ENCODE data around the gene PFN3. TPM values are rescaled to one million over a fixed set of nuclear protein-coding genes. Genes with fewer than 3 reads are reported as not detected.
"Not testable (repeated sequence)": the region's sequence is repeated elsewhere in the genome, so short reads cannot be mapped to it uniquely, and the experiment has no call there.

The PFN3 gene
- total RNA-seq, 4 donors from 2014 or later, result not detected

- ATAC-seq (ENCODE audit: low FRiP score) (no peak), DNase-seq (ENCODE audit: low spot score) (no peak)
These were observed 17.3 kb downstream of the PFN3 start for GRCh38 chr5:177383181-177383580.

GRCh38 chr5:177382423-177383029 lies 17.9 kb downstream of the PFN3 start:
- DNase-seq (ENCODE audit: low spot score), result no peak
- TF ChIP-seq, protein P1, sequence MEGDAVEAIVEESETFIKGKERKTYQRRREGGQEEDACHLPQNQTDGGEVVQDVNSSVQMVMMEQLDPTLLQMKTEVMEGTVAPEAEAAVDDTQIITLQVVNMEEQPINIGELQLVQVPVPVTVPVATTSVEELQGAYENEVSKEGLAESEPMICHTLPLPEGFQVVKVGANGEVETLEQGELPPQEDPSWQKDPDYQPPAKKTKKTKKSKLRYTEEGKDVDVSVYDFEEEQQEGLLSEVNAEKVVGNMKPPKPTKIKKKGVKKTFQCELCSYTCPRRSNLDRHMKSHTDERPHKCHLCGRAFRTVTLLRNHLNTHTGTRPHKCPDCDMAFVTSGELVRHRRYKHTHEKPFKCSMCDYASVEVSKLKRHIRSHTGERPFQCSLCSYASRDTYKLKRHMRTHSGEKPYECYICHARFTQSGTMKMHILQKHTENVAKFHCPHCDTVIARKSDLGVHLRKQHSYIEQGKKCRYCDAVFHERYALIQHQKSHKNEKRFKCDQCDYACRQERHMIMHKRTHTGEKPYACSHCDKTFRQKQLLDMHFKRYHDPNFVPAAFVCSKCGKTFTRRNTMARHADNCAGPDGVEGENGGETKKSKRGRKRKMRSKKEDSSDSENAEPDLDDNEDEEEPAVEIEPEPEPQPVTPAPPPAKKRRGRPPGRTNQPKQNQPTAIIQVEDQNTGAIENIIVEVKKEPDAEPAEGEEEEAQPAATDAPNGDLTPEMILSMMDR (IDR thresholded peaks at IDR 0.05), result no peak
- peak; percentile 72 for ATAC-seq (ENCODE audit: low FRiP score)

More at GRCh38 chr5:177383181-177383580, 17.3 kb downstream of the PFN3 start:
- TF ChIP-seq, protein P1 (IDR thresholded peaks at IDR 0.05), result no peak

DNA sequence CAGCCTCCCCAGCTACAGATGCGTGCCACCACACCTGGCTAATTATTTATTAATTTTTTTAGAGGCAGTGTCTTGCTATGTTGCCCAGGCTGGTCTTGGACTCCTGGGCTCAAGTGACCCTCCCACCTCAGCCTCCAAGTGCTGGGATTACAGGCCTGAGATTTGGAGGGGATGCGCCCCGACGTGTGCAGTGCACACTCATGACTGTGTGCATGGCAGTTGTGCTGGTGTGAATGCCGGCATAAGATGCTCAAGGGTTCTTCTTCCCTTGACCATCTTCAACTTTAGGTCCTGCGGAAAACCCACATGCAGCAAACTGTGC lies 19.7 kb downstream of the PFN3 start:
- ATAC-seq (ENCODE audit: low FRiP score) (no peak), DNase-seq (ENCODE audit: low spot score) (no peak)
- TF ChIP-seq, protein P1 (IDR thresholded peaks at IDR 0.05), result no peak

DNA sequence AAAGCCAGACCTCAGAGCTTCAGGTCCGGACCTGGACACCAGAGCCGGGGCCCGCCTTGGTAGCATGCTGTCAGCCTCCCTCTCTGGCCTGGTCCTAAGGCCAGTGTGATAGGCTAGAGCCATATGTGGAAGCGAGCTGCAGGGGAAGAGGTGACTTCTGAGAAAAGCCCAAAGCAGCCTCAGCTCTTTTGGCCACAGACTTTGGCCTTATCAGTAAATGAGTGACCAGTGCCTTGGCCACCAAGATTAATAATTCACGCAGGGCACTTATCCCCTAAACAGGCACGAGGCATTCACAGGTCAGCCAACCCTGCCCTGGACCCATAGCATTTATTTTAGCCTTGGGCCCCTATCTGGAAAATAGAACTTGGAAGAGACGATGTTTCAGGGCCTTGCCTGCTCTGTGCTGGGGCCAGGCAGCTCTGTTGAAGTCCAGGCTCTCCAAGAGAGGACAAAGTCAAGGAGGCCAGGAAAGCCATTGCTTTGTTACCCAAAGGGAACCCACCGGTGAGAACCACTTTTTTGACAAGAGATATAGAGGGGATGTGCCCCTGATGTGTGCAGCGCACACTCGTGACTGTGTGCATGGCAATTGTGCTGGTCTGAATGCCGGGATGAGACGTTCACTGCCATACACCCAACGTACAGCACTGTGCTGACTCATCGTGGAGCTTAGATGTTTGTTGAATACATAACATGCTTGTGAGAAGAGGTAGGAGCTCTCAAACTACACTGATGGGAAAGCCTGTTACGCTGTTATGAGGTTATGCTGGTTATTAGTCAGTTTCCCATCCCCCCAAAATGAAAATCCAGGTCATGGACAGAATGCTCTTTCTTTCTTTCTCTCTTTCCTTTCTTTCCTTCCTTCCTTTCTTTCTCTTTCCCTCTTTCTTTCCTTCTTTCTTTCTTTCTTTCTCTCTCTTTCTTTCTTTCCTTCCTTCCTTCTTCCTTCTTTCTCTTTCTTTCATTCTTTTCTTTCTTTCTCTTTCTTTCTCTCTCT lies 21.3 kb downstream of the PFN3 start:
- DNase-seq (ENCODE audit: low spot score), result no peak
- no peak for ATAC-seq (ENCODE audit: low FRiP score)
- TF ChIP-seq, protein P1 (IDR thresholded peaks at IDR 0.05), result no peak

GRCh38 chr5:177377851-177378776 lies 22.3 kb downstream of the PFN3 start:
- no peak for ATAC-seq (ENCODE audit: low FRiP score)
- TF ChIP-seq, protein P1 (IDR thresholded peaks at IDR 0.05), result no peak
- no peak for DNase-seq (ENCODE audit: low spot score)

GRCh38 chr5:177376107-177376506 lies 24.4 kb downstream of the PFN3 start:
- ATAC-seq (ENCODE audit: low FRiP score) (no peak), DNase-seq (ENCODE audit: low spot score) (no peak)
- TF ChIP-seq, protein P1 (IDR thresholded peaks at IDR 0.05), result no peak

DNA sequence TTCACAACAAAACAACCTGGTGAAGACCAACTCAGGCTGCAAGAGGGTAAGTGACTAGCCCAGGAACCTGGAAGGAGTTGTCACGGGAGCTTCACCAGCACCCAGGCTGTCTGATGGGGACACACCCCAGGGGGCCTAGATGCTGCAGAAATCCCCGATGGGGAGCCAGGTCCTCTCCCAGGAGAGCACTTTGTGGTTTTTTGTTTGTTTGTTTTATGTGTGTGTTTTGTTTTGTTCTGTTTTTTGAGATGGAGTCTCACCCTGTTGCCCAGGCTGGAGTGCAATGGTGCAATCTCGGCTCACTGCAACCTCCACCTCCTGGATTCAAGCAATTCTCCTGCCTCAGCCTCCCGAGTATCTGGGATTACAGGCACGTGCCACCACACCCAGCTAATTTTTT lies 24.9 kb downstream of the PFN3 start:
- not testable (repeated sequence) for DNase-seq (ENCODE audit: low spot score); ATAC-seq (ENCODE audit: low FRiP score)
